ENCODE data around the gene RBM20. TPM values are rescaled to one million over a fixed set of nuclear protein-coding genes. Genes with fewer than 3 reads are reported as not detected.

RBM20 gene
- total and polyA plus RNA-seq, 2 experiments from 2014 or later, result 0.05 to 0.17 TPM

DNA sequence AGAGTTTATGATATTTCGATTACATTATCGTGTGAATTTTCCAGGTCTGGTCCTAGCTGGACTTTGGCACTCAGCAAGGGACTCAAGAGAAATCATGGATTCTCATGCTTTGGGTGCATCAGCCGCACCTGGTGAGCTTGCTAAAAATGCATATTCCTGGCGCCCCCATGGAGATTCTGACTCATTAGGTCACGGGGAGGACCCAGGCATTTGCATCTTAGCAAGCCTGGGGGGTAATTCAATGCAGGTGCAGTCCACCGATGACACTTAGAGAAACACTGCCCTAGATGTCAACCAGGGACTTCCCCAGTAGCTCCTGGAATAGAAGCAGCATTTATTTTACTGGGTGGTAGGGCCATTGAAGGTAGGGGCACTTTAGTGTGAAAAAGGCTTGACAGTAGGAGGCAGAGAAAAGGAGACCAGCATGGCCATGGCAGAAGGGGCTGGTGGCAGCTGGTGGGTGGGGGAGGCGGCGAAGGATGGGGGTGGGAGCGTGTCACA is 197.7 kb downstream of the RBM20 start:
- Histone ChIP-seq H2AFZ (no peak overlapping the region), H3K9me2 (ENCODE audit: insufficient read depth) (no peaks in the 10 kb centered on the region; the same call in 1 of the 2 replicates), H3K79me2 (replicated peaks; ENCODE audit: insufficient read depth) (no peaks in the 10 kb centered on the region), H3K27ac (ENCODE audit: low read depth) (no peak overlapping the region), H3F3A (replicated peaks; ENCODE audit: low read depth) (no peaks in the 10 kb centered on the region), H3K4me2 (no peak overlapping the region), H3K36me3 (ENCODE audit: insufficient read depth) (no peaks in the 10 kb centered on the region), H3K4me3 (no peak overlapping the region), H3K4me1 (ENCODE audit: insufficient read depth) (0 out of 2 replicates have a peak, but pooled peaks cover 3% of the 10 kb centered on the region), H4K20me1 (replicated peaks; ENCODE audit: insufficient read depth) (no peaks in the 10 kb centered on the region), H3K27me3 (ENCODE audit: insufficient read depth) (no peaks in the 10 kb centered on the region)
- Mint-ChIP-seq H3K27ac (no peak overlapping the region; the same call in 1 of the 2 replicates), H3K4me3 (no peak overlapping the region), H3K4me1 (peaks cover 12% of the 10 kb centered on the region), H3K27me3 (ENCODE audit: insufficient read depth, low read depth, poor library complexity) (no peaks in the 10 kb centered on the region), H3K36me3 (ENCODE audit: low read depth) (no peaks in the 10 kb centered on the region), H3K9me3 (no peaks in the 10 kb centered on the region; the same call in 2 of the 3 replicates)
- TF ChIP-seq JUNB (IDR thresholded peaks at IDR 0.05; ENCODE audit: unreplicated experiment), result no peak
- TF ChIP-seq, protein P1, sequence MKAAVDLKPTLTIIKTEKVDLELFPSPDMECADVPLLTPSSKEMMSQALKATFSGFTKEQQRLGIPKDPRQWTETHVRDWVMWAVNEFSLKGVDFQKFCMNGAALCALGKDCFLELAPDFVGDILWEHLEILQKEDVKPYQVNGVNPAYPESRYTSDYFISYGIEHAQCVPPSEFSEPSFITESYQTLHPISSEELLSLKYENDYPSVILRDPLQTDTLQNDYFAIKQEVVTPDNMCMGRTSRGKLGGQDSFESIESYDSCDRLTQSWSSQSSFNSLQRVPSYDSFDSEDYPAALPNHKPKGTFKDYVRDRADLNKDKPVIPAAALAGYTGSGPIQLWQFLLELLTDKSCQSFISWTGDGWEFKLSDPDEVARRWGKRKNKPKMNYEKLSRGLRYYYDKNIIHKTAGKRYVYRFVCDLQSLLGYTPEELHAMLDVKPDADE (IDR thresholded peaks at IDR 0.05), result no peak
- no peak for TF ChIP-seq ZNF331 (CRISPR knock-in tag; IDR thresholded peaks at IDR 0.05; ENCODE audit: low read depth)
- TF ChIP-seq, protein P2, sequence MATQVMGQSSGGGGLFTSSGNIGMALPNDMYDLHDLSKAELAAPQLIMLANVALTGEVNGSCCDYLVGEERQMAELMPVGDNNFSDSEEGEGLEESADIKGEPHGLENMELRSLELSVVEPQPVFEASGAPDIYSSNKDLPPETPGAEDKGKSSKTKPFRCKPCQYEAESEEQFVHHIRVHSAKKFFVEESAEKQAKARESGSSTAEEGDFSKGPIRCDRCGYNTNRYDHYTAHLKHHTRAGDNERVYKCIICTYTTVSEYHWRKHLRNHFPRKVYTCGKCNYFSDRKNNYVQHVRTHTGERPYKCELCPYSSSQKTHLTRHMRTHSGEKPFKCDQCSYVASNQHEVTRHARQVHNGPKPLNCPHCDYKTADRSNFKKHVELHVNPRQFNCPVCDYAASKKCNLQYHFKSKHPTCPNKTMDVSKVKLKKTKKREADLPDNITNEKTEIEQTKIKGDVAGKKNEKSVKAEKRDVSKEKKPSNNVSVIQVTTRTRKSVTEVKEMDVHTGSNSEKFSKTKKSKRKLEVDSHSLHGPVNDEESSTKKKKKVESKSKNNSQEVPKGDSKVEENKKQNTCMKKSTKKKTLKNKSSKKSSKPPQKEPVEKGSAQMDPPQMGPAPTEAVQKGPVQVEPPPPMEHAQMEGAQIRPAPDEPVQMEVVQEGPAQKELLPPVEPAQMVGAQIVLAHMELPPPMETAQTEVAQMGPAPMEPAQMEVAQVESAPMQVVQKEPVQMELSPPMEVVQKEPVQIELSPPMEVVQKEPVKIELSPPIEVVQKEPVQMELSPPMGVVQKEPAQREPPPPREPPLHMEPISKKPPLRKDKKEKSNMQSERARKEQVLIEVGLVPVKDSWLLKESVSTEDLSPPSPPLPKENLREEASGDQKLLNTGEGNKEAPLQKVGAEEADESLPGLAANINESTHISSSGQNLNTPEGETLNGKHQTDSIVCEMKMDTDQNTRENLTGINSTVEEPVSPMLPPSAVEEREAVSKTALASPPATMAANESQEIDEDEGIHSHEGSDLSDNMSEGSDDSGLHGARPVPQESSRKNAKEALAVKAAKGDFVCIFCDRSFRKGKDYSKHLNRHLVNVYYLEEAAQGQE (IDR thresholded peaks at IDR 0.05; ENCODE audit: unreplicated experiment), result no peak
- no peak for TF ChIP-seq STAT1 (IDR thresholded peaks at IDR 0.05; ENCODE audit: unreplicated experiment)
- TF ChIP-seq, protein P3, sequence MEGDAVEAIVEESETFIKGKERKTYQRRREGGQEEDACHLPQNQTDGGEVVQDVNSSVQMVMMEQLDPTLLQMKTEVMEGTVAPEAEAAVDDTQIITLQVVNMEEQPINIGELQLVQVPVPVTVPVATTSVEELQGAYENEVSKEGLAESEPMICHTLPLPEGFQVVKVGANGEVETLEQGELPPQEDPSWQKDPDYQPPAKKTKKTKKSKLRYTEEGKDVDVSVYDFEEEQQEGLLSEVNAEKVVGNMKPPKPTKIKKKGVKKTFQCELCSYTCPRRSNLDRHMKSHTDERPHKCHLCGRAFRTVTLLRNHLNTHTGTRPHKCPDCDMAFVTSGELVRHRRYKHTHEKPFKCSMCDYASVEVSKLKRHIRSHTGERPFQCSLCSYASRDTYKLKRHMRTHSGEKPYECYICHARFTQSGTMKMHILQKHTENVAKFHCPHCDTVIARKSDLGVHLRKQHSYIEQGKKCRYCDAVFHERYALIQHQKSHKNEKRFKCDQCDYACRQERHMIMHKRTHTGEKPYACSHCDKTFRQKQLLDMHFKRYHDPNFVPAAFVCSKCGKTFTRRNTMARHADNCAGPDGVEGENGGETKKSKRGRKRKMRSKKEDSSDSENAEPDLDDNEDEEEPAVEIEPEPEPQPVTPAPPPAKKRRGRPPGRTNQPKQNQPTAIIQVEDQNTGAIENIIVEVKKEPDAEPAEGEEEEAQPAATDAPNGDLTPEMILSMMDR (conservative IDR thresholded peaks at IDR 0.05; ENCODE audit: low read depth in 2 of 2), result no peak
- TF ChIP-seq EZH2 (IDR thresholded peaks at IDR 0.05; ENCODE audit: low read depth, unreplicated experiment), result no peak
- TF ChIP-seq ZNF114 (CRISPR knock-in tag; IDR thresholded peaks at IDR 0.05), result no peak
- TF ChIP-seq, protein P4, sequence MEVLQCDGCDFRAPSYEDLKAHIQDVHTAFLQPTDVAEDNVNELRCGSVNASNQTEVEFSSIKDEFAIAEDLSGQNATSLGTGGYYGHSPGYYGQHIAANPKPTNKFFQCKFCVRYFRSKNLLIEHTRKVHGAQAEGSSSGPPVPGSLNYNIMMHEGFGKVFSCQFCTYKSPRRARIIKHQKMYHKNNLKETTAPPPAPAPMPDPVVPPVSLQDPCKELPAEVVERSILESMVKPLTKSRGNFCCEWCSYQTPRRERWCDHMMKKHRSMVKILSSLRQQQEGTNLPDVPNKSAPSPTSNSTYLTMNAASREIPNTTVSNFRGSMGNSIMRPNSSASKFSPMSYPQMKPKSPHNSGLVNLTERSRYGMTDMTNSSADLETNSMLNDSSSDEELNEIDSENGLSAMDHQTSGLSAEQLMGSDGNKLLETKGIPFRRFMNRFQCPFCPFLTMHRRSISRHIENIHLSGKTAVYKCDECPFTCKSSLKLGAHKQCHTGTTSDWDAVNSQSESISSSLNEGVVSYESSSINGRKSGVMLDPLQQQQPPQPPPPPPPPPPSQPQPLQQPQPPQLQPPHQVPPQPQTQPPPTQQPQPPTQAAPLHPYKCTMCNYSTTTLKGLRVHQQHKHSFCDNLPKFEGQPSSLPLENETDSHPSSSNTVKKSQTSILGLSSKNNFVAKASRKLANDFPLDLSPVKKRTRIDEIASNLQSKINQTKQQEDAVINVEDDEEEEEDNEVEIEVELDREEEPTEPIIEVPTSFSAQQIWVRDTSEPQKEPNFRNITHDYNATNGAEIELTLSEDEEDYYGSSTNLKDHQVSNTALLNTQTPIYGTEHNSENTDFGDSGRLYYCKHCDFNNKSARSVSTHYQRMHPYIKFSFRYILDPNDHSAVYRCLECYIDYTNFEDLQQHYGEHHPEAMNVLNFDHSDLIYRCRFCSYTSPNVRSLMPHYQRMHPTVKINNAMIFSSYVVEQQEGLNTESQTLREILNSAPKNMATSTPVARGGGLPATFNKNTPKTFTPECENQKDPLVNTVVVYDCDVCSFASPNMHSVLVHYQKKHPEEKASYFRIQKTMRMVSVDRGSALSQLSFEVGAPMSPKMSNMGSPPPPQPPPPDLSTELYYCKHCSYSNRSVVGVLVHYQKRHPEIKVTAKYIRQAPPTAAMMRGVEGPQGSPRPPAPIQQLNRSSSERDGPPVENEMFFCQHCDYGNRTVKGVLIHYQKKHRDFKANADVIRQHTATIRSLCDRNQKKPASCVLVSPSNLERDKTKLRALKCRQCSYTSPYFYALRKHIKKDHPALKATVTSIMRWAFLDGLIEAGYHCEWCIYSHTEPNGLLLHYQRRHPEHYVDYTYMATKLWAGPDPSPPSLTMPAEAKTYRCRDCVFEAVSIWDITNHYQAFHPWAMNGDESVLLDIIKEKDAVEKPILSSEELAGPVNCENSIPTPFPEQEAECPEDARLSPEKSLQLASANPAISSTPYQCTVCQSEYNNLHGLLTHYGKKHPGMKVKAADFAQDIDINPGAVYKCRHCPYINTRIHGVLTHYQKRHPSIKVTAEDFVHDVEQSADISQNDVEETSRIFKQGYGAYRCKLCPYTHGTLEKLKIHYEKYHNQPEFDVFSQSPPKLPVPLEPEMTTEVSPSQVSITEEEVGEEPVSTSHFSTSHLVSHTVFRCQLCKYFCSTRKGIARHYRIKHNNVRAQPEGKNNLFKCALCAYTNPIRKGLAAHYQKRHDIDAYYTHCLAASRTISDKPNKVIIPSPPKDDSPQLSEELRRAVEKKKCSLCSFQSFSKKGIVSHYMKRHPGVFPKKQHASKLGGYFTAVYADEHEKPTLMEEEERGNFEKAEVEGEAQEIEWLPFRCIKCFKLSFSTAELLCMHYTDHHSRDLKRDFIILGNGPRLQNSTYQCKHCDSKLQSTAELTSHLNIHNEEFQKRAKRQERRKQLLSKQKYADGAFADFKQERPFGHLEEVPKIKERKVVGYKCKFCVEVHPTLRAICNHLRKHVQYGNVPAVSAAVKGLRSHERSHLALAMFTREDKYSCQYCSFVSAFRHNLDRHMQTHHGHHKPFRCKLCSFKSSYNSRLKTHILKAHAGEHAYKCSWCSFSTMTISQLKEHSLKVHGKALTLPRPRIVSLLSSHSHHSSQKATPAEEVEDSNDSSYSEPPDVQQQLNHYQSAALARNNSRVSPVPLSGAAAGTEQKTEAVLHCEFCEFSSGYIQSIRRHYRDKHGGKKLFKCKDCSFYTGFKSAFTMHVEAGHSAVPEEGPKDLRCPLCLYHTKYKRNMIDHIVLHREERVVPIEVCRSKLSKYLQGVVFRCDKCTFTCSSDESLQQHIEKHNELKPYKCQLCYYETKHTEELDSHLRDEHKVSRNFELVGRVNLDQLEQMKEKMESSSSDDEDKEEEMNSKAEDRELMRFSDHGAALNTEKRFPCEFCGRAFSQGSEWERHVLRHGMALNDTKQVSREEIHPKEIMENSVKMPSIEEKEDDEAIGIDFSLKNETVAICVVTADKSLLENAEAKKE (CRISPR knock-in tag; IDR thresholded peaks at IDR 0.05), result no peak
- no peak for DNase-seq (ENCODE audit: low spot score)
- ATAC-seq, result no peak

All from GM23338 (cell line).